Esophagus muscularis mucosa (tissue), 4 donors: ENCODE measurements around the gene PHC2. TPM values are rescaled to one million over a fixed set of nuclear protein-coding genes. Genes with fewer than 3 reads are reported as not detected.

Experiments
- DNase-seq: peaks from one replicate; pipeline ENCODE4 v3.0.0-alpha.2; 2017; ENCODE audit errors: extremely low spot score
- H3K27ac ChIP-seq, 4 donors: fragments of 200-600 bp; sonication (generic); replicated peaks in 1 of 4; 1 replicate in 3 of 4; 2 replicates in 1 of 4; pipeline ENCODE4 v1.5.1; 2016 to 2019; ENCODE audit warnings: mild to moderate bottlenecking in 1 of 4
- H3K27me3 ChIP-seq, 4 donors: fragments of 200-600 bp; sonication (generic); one replicate each; pipeline versions ENCODE4 v1.5.1 to v1.6.0; 2016 to 2019
- H3K36me3 ChIP-seq, 4 donors: fragments of 200-600 bp; sonication (generic); one replicate each; pipeline ENCODE4 v1.5.1; 2016 to 2019
- H3K4me1 ChIP-seq, 4 donors: fragments of 200-600 bp; sonication (generic); one replicate each; pipeline ENCODE4 v1.5.1; 2016 to 2019
- H3K4me3 ChIP-seq, 4 donors: fragments of 200-600 bp; sonication (generic); 1 replicate in 2 of 4; 2 replicates in 2 of 4; pipeline ENCODE4 v1.5.1; 2016 to 2019; ENCODE audit warnings: mild to moderate bottlenecking in 4 of 4, moderate library complexity in 1 of 4
- H3K9me3 ChIP-seq, 4 donors: fragments of 200-600 bp; sonication (generic); 1 replicate in 3 of 4; 2 replicates in 1 of 4; pipeline ENCODE4 v1.5.1; 2016 to 2019
- EP300 ChIP-seq: sonication (generic); formaldehyde crosslinking; IDR thresholded peaks from one replicate; pipeline ENCODE4 v1.6.1; 2017; ENCODE audit warnings: antibody characterized with exemption
- POLR2A ChIP-seq: fragments of 450-650 bp; IDR thresholded peaks from one replicate; pipeline ENCODE4 v1.6.1; 2017; ENCODE audit warnings: antibody characterized with exemption, moderate library complexity, mild to moderate bottlenecking, low read depth
- POLR2AphosphoS5 ChIP-seq, 2 donors: sonication (generic); formaldehyde crosslinking; IDR thresholded peaks; one replicate each; pipeline ENCODE4 v1.6.1; 2017; ENCODE audit warnings: antibody characterized with exemption in 2 of 2
- WGBS: methylation state at CpG from one replicate; pipeline ENCODE4 v1.1.5; 2018; 5-methylcytosine and 5-hydroxymethylcytosine counted together
- intact Hi-C: fragments of 100-400 bp; cut with DNase I; formaldehyde crosslinking; loops from one replicate; pipeline ENCODE4 v1.15.1; 2023
- total RNA-seq, 4 donors: library from RNA; depleted of rRNA; stranded (reverse); fragments of >200 nt; gene quantifications; one replicate each; pipeline versions ENCODE4 v1.1.0 to v1.2.1, GENCODE V29; 2016
- TF ChIP-seq, protein P1 (sequence below), 3 experiments: fragments of 200-600 bp in 2 of 3; fragments of 450-650 bp in 1 of 3; sonication (generic) in 2 of 3; IDR thresholded peaks; one replicate each; pipeline ENCODE4 v1.5.1; 2017 to 2019; ENCODE audit warnings: antibody characterized with exemption in 3 of 3, mild to moderate bottlenecking in 2 of 3, moderate library complexity in 1 of 3

The PHC2 gene
- total RNA-seq, 4 donors from 2014 or later: 104 to 274 (median 201) TPM

GRCh38 chr1:33364565-33364918 lies 66.4 kb downstream of the PHC2 start:
- peaks cover 69 to 80% (median 72%) of the 10 kb centered on the region in 4 donors for H3K4me1 ChIP-seq

GRCh38 chr1:33363470-33363861 lies 67.4 kb downstream of the PHC2 start:
- 57% methylated on average over 2 of the region's 5 CpGs for WGBS
- peaks cover 69 to 80% (median 73%) of the 10 kb centered on the region in 4 donors for H3K4me1 ChIP-seq

More at GRCh38 chr1:33364565-33364918, 66.4 kb downstream of the PHC2 start:
- no peak for DNase-seq
- TF ChIP-seq, protein P1, sequence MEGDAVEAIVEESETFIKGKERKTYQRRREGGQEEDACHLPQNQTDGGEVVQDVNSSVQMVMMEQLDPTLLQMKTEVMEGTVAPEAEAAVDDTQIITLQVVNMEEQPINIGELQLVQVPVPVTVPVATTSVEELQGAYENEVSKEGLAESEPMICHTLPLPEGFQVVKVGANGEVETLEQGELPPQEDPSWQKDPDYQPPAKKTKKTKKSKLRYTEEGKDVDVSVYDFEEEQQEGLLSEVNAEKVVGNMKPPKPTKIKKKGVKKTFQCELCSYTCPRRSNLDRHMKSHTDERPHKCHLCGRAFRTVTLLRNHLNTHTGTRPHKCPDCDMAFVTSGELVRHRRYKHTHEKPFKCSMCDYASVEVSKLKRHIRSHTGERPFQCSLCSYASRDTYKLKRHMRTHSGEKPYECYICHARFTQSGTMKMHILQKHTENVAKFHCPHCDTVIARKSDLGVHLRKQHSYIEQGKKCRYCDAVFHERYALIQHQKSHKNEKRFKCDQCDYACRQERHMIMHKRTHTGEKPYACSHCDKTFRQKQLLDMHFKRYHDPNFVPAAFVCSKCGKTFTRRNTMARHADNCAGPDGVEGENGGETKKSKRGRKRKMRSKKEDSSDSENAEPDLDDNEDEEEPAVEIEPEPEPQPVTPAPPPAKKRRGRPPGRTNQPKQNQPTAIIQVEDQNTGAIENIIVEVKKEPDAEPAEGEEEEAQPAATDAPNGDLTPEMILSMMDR (IDR thresholded peaks at IDR 0.05): no peak
- TF ChIP-seq POLR2AphosphoS5 (IDR thresholded peaks at IDR 0.05) (no peak), POLR2A (no peak), EP300 (no peak)
- Histone ChIP-seq H3K9me3 (no peaks in the 10 kb centered on the region), H3K36me3 (peaks cover 0 to 15% (median 9%) of the 10 kb centered on the region in 4 donors), H3K4me3 (no peak overlapping the region), H3K27ac (peak overlapping the region; percentile 76 to 79 (median 78)), H3K27me3 (no peaks in the 10 kb centered on the region)
- WGBS: 36% methylated on average over 1 of the region's 2 CpGs
- intact Hi-C loops: loop anchor here (10.0 kb wide), 1 partner anchor 150 kb away; no protein-coding TSS in a partner anchor

DNA sequence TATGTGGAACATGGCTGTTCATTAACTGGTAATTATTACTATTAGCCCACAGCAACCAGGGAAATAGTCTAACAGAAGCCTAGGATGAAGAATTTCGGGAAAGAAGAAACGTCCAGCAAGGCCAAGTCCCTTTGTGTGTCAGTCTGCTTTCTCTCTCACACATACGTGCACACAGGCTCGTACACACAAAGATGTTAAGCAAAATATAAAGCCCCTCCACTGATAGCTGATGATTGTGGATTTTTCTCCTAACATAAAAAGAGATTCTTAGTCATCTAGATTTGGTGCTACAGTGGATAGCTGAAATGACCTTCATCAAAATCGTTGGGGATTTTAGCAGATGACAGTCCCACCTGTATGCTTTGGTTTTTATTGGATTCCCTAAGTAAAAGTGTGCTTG lies 67.9 kb downstream of the PHC2 start:
- TF ChIP-seq, protein P1 (IDR thresholded peaks at IDR 0.05): no peak
- no peak for TF ChIP-seq POLR2A
- no peak for TF ChIP-seq EP300
- TF ChIP-seq POLR2AphosphoS5 (IDR thresholded peaks at IDR 0.05): no peak
- 48% methylated on average over 5 of the region's 5 CpGs for WGBS
- no peak overlapping the region for H3K4me3 ChIP-seq
- peak overlapping the region; percentile 76 to 79 (median 78) for H3K27ac ChIP-seq
- intact Hi-C loops: loop anchor here (10.0 kb wide), 1 partner anchor 148 kb away; no protein-coding TSS in a partner anchor
- peaks cover 67 to 76% (median 70%) of the 10 kb centered on the region in 4 donors for H3K4me1 ChIP-seq
- DNase-seq: no peak
- no peaks in the 10 kb centered on the region for H3K9me3 ChIP-seq
- peaks cover 0 to 2% (median 0%) of the 10 kb centered on the region in 4 donors for H3K36me3 ChIP-seq
- no peaks in the 10 kb centered on the region for H3K27me3 ChIP-seq

More at GRCh38 chr1:33363470-33363861, 67.4 kb downstream of the PHC2 start:
- Histone ChIP-seq H3K4me3 (no peak overlapping the region), H3K36me3 (peaks cover 0 to 4% (median 0%) of the 10 kb centered on the region in 4 donors), H3K27me3 (no peaks in the 10 kb centered on the region), H3K9me3 (no peaks in the 10 kb centered on the region), H3K27ac (peak overlapping the region; percentile 76 to 79 (median 78))
- intact Hi-C loops: loop anchor here (10.0 kb wide), 1 partner anchor 149 kb away; no protein-coding TSS in a partner anchor
- DNase-seq: no peak
- TF ChIP-seq, protein P1 (IDR thresholded peaks at IDR 0.05): no peak

GRCh38 chr1:33361532-33362235 lies 69.2 kb downstream of the PHC2 start:
- no peak for DNase-seq
- TF ChIP-seq POLR2AphosphoS5 (IDR thresholded peaks at IDR 0.05) (peak in 1 of 2 donors; percentile 12), EP300 (no peak), POLR2A (no peak)
- TF ChIP-seq, protein P1 (IDR thresholded peaks at IDR 0.05): no peak
- WGBS: 67% methylated on average over 11 of the region's 11 CpGs
- Histone ChIP-seq H3K9me3 (no peaks in the 10 kb centered on the region), H3K36me3 (peaks cover 0 to 9% (median 2%) of the 10 kb centered on the region in 4 donors), H3K27ac (peak overlapping the region; percentile 15 to 79 (median 63)), H3K4me3 (no peak overlapping the region), H3K4me1 (peaks cover 54 to 63% (median 57%) of the 10 kb centered on the region in 4 donors), H3K27me3 (no peaks in the 10 kb centered on the region)
- intact Hi-C loops: loop anchor here (10.0 kb wide), 1 partner anchor 147 kb away; no protein-coding TSS in a partner anchor
